Measurements from ENCODE around the gene MRTFA. TPM values are rescaled to one million over a fixed set of nuclear protein-coding genes. Genes with fewer than 3 reads are reported as not detected.

MRTFA gene
- total RNA-seq, 2 donors from 2014 or later, result 71.0 to 104 TPM

GRCh38 chr22:40518840-40519239 is 117.7 kb downstream of the MRTFA start:
- intact Hi-C loops (cut with DNase I), result no loop called here
- Histone ChIP-seq H3K9me3 (no peaks in the 10 kb centered on the region), H3K27ac (no peak overlapping the region), H3K27me3 (replicated peaks; ENCODE audit: insufficient read depth) (no peaks in the 10 kb centered on the region), H3K36me3 (no peaks in the 10 kb centered on the region), H3K4me1 (replicated peaks) (no peaks in the 10 kb centered on the region), H3K4me3 (no peak overlapping the region)
- WGBS, result 92% methylated on average over 4 of the region's 4 CpGs
- no peak for TF ChIP-seq CTCF (IDR thresholded peaks at IDR 0.05)
- TF ChIP-seq POLR2AphosphoS5 (IDR thresholded peaks at IDR 0.05), result no peak
- no peak for TF ChIP-seq POLR2A (IDR thresholded peaks at IDR 0.05)
- DNase-seq (ENCODE audit: low spot score), result no peak

GRCh38 chr22:40517631-40518030 is 118.9 kb downstream of the MRTFA start:
- Histone ChIP-seq H3K4me3 (no peak overlapping the region), H3K27ac (no peak overlapping the region), H3K36me3 (no peaks in the 10 kb centered on the region), H3K27me3 (replicated peaks; ENCODE audit: insufficient read depth) (no peaks in the 10 kb centered on the region), H3K4me1 (replicated peaks) (no peaks in the 10 kb centered on the region), H3K9me3 (no peaks in the 10 kb centered on the region)
- DNase-seq (ENCODE audit: low spot score), result no peak
- 81% methylated on average over 3 of the region's 3 CpGs for WGBS
- TF ChIP-seq POLR2A (IDR thresholded peaks at IDR 0.05) (no peak), CTCF (IDR thresholded peaks at IDR 0.05) (no peak), POLR2AphosphoS5 (IDR thresholded peaks at IDR 0.05) (no peak)
- intact Hi-C loops (cut with DNase I), result no loop called here

GRCh38 chr22:40516416-40516815 is 120.1 kb downstream of the MRTFA start:
- no peak for DNase-seq (ENCODE audit: low spot score)
- intact Hi-C loops (cut with DNase I), result no loop called here
- Histone ChIP-seq H3K9me3 (no peaks in the 10 kb centered on the region), H3K4me3 (no peak overlapping the region), H3K36me3 (no peaks in the 10 kb centered on the region), H3K27me3 (replicated peaks; ENCODE audit: insufficient read depth) (no peaks in the 10 kb centered on the region), H3K4me1 (replicated peaks) (no peaks in the 10 kb centered on the region), H3K27ac (no peak overlapping the region)
- TF ChIP-seq CTCF (IDR thresholded peaks at IDR 0.05) (no peak), POLR2A (IDR thresholded peaks at IDR 0.05) (no peak), POLR2AphosphoS5 (IDR thresholded peaks at IDR 0.05) (no peak)
- WGBS, result 91% methylated on average over 3 of the region's 3 CpGs

- intact Hi-C loops (cut with DNase I), result loop anchor here (2.0 kb wide), 1 partner anchor 18 kb away; no protein-coding TSS in a partner anchor
- H3K4me3 ChIP-seq, result no peak overlapping the region
- H3K4me1 ChIP-seq (replicated peaks), result no peaks in the 10 kb centered on the region
- TF ChIP-seq CTCF (IDR thresholded peaks at IDR 0.05), result no peak
- TF ChIP-seq POLR2AphosphoS5 (IDR thresholded peaks at IDR 0.05), result peak; percentile 64
- no peaks in the 10 kb centered on the region for H3K9me3 ChIP-seq
- no peak for DNase-seq (ENCODE audit: low spot score)
- peak overlapping the region; percentile 18 to 46 for H3K27ac ChIP-seq
- no peaks in the 10 kb centered on the region for H3K36me3 ChIP-seq
- WGBS, result 21% methylated on average over 2 of the region's 2 CpGs
- H3K27me3 ChIP-seq (replicated peaks; ENCODE audit: insufficient read depth), result no peaks in the 10 kb centered on the region
Measured at GRCh38 chr22:40512426-40513136, 123.9 kb downstream of the MRTFA start.

GRCh38 chr22:40511604-40512003 is 124.9 kb downstream of the MRTFA start:
- no peak for DNase-seq (ENCODE audit: low spot score)
- Histone ChIP-seq H3K4me1 (replicated peaks) (no peaks in the 10 kb centered on the region), H3K27me3 (replicated peaks; ENCODE audit: insufficient read depth) (no peaks in the 10 kb centered on the region), H3K27ac (peak overlapping the region in 1 of 2 donors; percentile 46), H3K4me3 (no peak overlapping the region), H3K9me3 (no peaks in the 10 kb centered on the region), H3K36me3 (no peaks in the 10 kb centered on the region)
- intact Hi-C loops (cut with DNase I), result loop anchor here (2.0 kb wide), 1 partner anchor 19 kb away; no protein-coding TSS in a partner anchor
- TF ChIP-seq CTCF (IDR thresholded peaks at IDR 0.05) (no peak), POLR2AphosphoS5 (IDR thresholded peaks at IDR 0.05) (no peak), POLR2A (IDR thresholded peaks at IDR 0.05) (no peak)

Measured in prostate gland (tissue), 2 donors.